ENCODE measurements around the gene NR2C2. TPM values are rescaled to one million over a fixed set of nuclear protein-coding genes. Genes with fewer than 3 reads are reported as not detected.
"Not testable (repeated sequence)": the region's sequence is repeated elsewhere in the genome, so short reads cannot be mapped to it uniquely, and the experiment has no call there.

Gene NR2C2
- total RNA-seq, 2 experiments from 2014 or later: 35.9 to 62.1 TPM

DNA sequence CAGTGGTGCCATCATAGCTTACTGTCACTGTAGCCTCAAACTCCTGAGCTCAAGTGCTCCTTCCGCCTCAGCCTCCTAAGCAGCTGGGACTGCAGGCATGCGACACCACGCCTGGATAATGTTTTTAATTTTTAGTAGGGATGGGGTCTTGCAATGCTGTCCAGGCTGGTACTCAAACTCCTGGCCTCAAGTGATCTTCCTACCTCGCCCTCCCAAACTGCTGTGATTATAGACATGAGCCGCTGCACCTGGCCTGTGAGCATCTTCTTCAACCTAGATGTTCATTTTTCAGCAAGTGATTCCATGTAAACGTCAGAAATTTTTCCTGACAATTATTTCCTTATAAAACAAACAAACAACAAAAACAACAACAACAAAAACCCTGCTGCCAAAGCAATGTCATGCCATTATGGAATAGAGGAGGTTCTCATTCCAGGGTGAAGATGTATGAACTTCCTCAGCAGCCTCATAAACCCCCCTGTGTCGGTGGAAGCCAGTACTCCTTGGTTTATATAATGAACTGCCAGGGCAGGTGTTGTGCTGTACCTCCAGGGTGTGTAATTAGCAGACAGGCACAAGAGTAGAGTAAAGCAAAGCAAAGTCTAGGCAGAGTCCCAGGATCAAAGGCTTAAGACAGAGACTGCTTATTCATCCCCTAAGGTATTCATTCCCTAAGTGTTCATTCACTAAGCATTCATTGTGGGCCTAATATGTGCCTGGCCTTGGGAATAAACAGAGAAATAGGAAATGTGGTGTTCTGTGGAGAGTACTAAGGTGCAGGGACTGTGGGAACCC lies 44.6 kb downstream of the NR2C2 start:
- Histone ChIP-seq H3K9me3 (ENCODE audit: low read length) (no peaks in the 10 kb centered on the region), H3K9me2 (ENCODE audit: insufficient read depth, low read length) (no peaks in the 10 kb centered on the region), H4K20me1 (ENCODE audit: insufficient read depth, low read length) (no peaks in the 10 kb centered on the region), H3K4me2 (ENCODE audit: low read length) (no peak overlapping the region), H3K4me1 (ENCODE audit: insufficient read depth, low read length, poor library complexity, severe bottlenecking) (peaks cover 15% of the 10 kb centered on the region), H3K4me3 (ENCODE audit: low read depth, low read length, poor library complexity, severe bottlenecking) (no peak overlapping the region), H3K79me2 (ENCODE audit: insufficient read depth, low read depth, low read length) (peaks cover 19% of the 10 kb centered on the region; the same call in 1 of the 2 replicates), H2AFZ (ENCODE audit: low read length) (no peak overlapping the region), H3K36me3 (ENCODE audit: insufficient read depth, low read length) (0 out of 2 replicates have a peak, but pooled peaks cover 2% of the 10 kb centered on the region), H3K27ac (ENCODE audit: low read depth, low read length, poor library complexity, severe bottlenecking) (no peak overlapping the region)
- intact Hi-C loops (cut with micrococcal nuclease; ENCODE audit: unreplicated experiment): no loop called here
- ChIA-PET CTCF (ENCODE audit: unreplicated experiment) (no interaction called here), POLR2A (interaction anchor here (0.7 kb wide), 1 partner anchor 21 kb away, joined by 5 read pairs; no protein-coding TSS in a partner anchor)
- BruUV-seq (replicated peaks): no TSS peak
- DNase-seq (ENCODE audit: low spot score): no peak
- no peak for TF ChIP-seq EZH2phosphoT487 (IDR thresholded peaks at IDR 0.05; ENCODE audit: borderline replicate concordance, low read depth, low read length)
- TF ChIP-seq, protein P1, sequence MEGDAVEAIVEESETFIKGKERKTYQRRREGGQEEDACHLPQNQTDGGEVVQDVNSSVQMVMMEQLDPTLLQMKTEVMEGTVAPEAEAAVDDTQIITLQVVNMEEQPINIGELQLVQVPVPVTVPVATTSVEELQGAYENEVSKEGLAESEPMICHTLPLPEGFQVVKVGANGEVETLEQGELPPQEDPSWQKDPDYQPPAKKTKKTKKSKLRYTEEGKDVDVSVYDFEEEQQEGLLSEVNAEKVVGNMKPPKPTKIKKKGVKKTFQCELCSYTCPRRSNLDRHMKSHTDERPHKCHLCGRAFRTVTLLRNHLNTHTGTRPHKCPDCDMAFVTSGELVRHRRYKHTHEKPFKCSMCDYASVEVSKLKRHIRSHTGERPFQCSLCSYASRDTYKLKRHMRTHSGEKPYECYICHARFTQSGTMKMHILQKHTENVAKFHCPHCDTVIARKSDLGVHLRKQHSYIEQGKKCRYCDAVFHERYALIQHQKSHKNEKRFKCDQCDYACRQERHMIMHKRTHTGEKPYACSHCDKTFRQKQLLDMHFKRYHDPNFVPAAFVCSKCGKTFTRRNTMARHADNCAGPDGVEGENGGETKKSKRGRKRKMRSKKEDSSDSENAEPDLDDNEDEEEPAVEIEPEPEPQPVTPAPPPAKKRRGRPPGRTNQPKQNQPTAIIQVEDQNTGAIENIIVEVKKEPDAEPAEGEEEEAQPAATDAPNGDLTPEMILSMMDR (conservative IDR thresholded peaks at IDR 0.05; ENCODE audit: low read length): no peak

DNA sequence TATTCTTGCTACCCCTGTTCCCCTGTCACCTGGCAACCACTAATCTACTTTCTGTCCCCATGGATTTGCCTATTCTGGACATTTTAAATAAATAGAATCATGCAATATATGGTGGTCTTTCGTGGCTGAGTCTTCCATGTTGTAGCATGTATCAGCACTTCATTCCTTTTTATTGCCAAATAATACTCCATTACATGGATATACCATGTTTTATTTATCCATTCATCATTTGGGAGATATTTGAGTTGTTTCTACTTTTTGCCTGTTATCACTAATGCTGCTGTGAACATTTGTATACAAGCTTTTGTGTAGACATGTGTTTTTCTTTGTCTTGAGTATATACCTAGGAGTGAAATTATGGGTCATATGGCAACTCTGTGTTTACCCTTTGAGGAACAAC lies 50.6 kb downstream of the NR2C2 start:
- CTCF ChIA-PET (ENCODE audit: unreplicated experiment): interaction anchor here (0.5 kb wide), 1 partner anchor 58 kb away, joined by 3 read pairs; no protein-coding TSS in a partner anchor
- peaks cover 35% of the 10 kb centered on the region for H3K36me3 ChIP-seq (ENCODE audit: insufficient read depth, low read length)
- intact Hi-C loops (cut with micrococcal nuclease; ENCODE audit: unreplicated experiment): no loop called here
- POLR2A ChIA-PET: no interaction called here
- peaks cover 17% of the 10 kb centered on the region for H3K79me2 ChIP-seq (ENCODE audit: insufficient read depth, low read depth, low read length)
- TF ChIP-seq EZH2phosphoT487 (IDR thresholded peaks at IDR 0.05; ENCODE audit: borderline replicate concordance, low read depth, low read length): no peak
- TF ChIP-seq, protein P1 (conservative IDR thresholded peaks at IDR 0.05; ENCODE audit: low read length): no peak
- no peaks in the 10 kb centered on the region for H3K4me1 ChIP-seq (ENCODE audit: insufficient read depth, low read length, poor library complexity, severe bottlenecking)
- H3K9me3 ChIP-seq (ENCODE audit: low read length): peaks cover 10% of the 10 kb centered on the region; the same call in 1 of the 2 replicates
- no peak overlapping the region for H2AFZ ChIP-seq (ENCODE audit: low read length)
- H3K9me2 ChIP-seq (ENCODE audit: insufficient read depth, low read length): no peaks in the 10 kb centered on the region
- H3K27ac ChIP-seq (ENCODE audit: low read depth, low read length, poor library complexity, severe bottlenecking): no peak overlapping the region
- no peak overlapping the region for H3K4me2 ChIP-seq (ENCODE audit: low read length)
- DNase-seq (ENCODE audit: low spot score): no peak
- no peaks in the 10 kb centered on the region for H4K20me1 ChIP-seq (ENCODE audit: insufficient read depth, low read length)
- no TSS peak for BruUV-seq (replicated peaks)
- H3K4me3 ChIP-seq (ENCODE audit: low read depth, low read length, poor library complexity, severe bottlenecking): no peak overlapping the region

DNA sequence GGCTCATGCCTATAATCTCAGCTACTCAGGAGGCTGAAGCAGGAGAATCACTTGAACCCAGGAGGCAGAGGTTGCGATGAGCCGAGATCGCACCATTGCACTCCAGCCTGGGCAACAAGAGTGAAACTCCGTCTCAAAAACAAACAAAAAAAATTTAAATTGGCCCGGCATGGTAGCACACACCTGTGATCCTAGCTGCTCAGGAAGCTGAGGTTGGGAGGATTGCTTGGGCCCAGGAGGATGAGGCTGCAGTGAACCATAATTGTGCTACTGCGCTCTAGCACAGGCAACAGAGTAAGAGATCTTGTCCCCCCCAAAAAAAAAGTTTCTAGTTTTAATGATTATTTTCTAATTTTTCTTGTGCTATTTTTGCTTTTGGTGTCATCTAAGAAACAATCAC lies 51.8 kb downstream of the NR2C2 start:
- H3K4me2 ChIP-seq (ENCODE audit: low read length); H3K27ac ChIP-seq (ENCODE audit: low read depth, low read length, poor library complexity, severe bottlenecking); H3K4me1 ChIP-seq (ENCODE audit: insufficient read depth, low read length, poor library complexity, severe bottlenecking); DNase-seq (ENCODE audit: low spot score); H3K4me3 ChIP-seq (ENCODE audit: low read depth, low read length, poor library complexity, severe bottlenecking); H4K20me1 ChIP-seq (ENCODE audit: insufficient read depth, low read length); H2AFZ ChIP-seq (ENCODE audit: low read length); intact Hi-C loops (cut with micrococcal nuclease; ENCODE audit: unreplicated experiment); H3K9me2 ChIP-seq (ENCODE audit: insufficient read depth, low read length); BruUV-seq (replicated peaks); CTCF ChIA-PET (ENCODE audit: unreplicated experiment): not testable (repeated sequence)
- POLR2A ChIA-PET: interaction anchor here (0.6 kb wide), 1 partner anchor 566 kb away, joined by 5 read pairs; no protein-coding TSS in a partner anchor
- H3K36me3 ChIP-seq (ENCODE audit: insufficient read depth, low read length): peaks cover 42% of the 10 kb centered on the region
- H3K9me3 ChIP-seq (ENCODE audit: low read length): peaks cover 10% of the 10 kb centered on the region; the same call in 1 of the 2 replicates
- H3K79me2 ChIP-seq (ENCODE audit: insufficient read depth, low read depth, low read length): peaks cover 17% of the 10 kb centered on the region

Measured in OCI-LY7 (cell line).